CD14-positive monocyte (primary cell): ENCODE measurements around the gene TOP2B. TPM values are rescaled to one million over a fixed set of nuclear protein-coding genes. Genes with fewer than 3 reads are reported as not detected.

Experiments
- DNase-seq, 3 donors: peaks; one replicate each; pipeline ENCODE4 v3.0.0-alpha.2; 2011 to 2022
- H2AFZ ChIP-seq: 2 replicates; pipeline ENCODE4 v1.6.0; 2012; ENCODE audit warnings: mild to moderate bottlenecking, low read depth, low read length, inconsistent platforms; ENCODE audit not compliant: insufficient read depth, poor library complexity, severe bottlenecking
- H3K27ac ChIP-seq, 2 donors: 1 replicate in 1 of 2; 2 replicates in 1 of 2; pipeline ENCODE4 v1.5.1; 2012 to 2013; ENCODE audit warnings: low read length in 2 of 2, control low read depth in 1 of 2, inconsistent platforms in 1 of 2, low read depth in 1 of 2, mild to moderate bottlenecking in 1 of 2
- H3K27me3 ChIP-seq, 2 donors: one replicate each; pipeline versions ENCODE4 v1.6.0 to v1.6.1; 2011 to 2013; ENCODE audit warnings: low read length in 2 of 2; ENCODE audit not compliant: control insufficient read depth in 2 of 2, insufficient read depth in 2 of 2
- H3K36me3 ChIP-seq, 2 donors: replicated peaks in 1 of 2; 1 replicate in 1 of 2; 2 replicates in 1 of 2; pipeline versions ENCODE4 v1.5.1 to v1.6.1; 2012 to 2013; ENCODE audit warnings: low read length in 2 of 2, control low read depth in 1 of 2, inconsistent platforms in 1 of 2, mild to moderate bottlenecking in 1 of 2; ENCODE audit not compliant: insufficient read depth in 2 of 2, control insufficient read depth in 1 of 2
- H3K4me1 ChIP-seq, 2 donors: 1 replicate in 1 of 2; 2 replicates in 1 of 2; pipeline versions ENCODE4 v1.5.1 to v1.6.1; 2012 to 2013; ENCODE audit warnings: low read length in 2 of 2, control low read depth in 1 of 2, inconsistent platforms in 1 of 2, mild to moderate bottlenecking in 1 of 2, moderate library complexity in 1 of 2; ENCODE audit not compliant: insufficient read depth in 2 of 2, control insufficient read depth in 1 of 2
- H3K4me2 ChIP-seq: replicated peaks from 2 replicates; pipeline ENCODE3; 2012; ENCODE audit warnings: low read length, moderate library complexity, mild to moderate bottlenecking; ENCODE audit not compliant: poor library complexity, severe bottlenecking; ENCODE audit errors: extremely low read depth
- H3K4me3 ChIP-seq, 3 experiments: fragments of 200-600 bp in 1 of 3; sonication (generic) in 1 of 3; replicated peaks in 1 of 3; 1 replicate in 2 of 3; 2 replicates in 1 of 3; pipeline ENCODE4 v1.5.1; 2011 to 2013; ENCODE audit warnings: low read length in 3 of 3, mild to moderate bottlenecking in 3 of 3, control low read depth in 2 of 3, low read depth in 2 of 3, inconsistent platforms in 1 of 3, moderate library complexity in 1 of 3
- H3K79me2 ChIP-seq: 2 replicates; pipeline ENCODE4 v1.6.0; 2012; ENCODE audit warnings: mild to moderate bottlenecking, control low read depth, inconsistent platforms, low read length, moderate library complexity; ENCODE audit not compliant: insufficient read depth
- H3K9ac ChIP-seq: 2 replicates; pipeline ENCODE4 v1.6.0; 2017; ENCODE audit warnings: low read length, mild to moderate bottlenecking; ENCODE audit not compliant: insufficient read depth, poor library complexity, severe bottlenecking
- H3K9me3 ChIP-seq, 2 donors: replicated peaks in 1 of 2; 1 replicate in 1 of 2; 2 replicates in 1 of 2; pipeline versions ENCODE4 v1.5.1 to v1.6.1; 2012 to 2013; ENCODE audit warnings: low read length in 2 of 2, control low read depth in 1 of 2; ENCODE audit not compliant: control insufficient read depth in 1 of 2, insufficient read depth in 1 of 2
- H4K20me1 ChIP-seq: 2 replicates; pipeline ENCODE4 v1.6.0; 2012; ENCODE audit warnings: mild to moderate bottlenecking, low read length, control low read depth, moderate library complexity; ENCODE audit not compliant: insufficient read depth
- H3K27ac Mint-ChIP-seq, 7 donors: one replicate each; pipeline ENCODE4 v1.8.0; 2020; ENCODE audit warnings: mild to moderate bottlenecking in 7 of 7, mixed read lengths in 7 of 7, moderate library complexity in 6 of 7, inconsistent platforms in 2 of 7
- H3K27me3 Mint-ChIP-seq, 3 donors: one replicate each; pipeline ENCODE4 v1.8.0; 2021 to 2022; ENCODE audit warnings: low read depth in 3 of 3, mild to moderate bottlenecking in 3 of 3, mixed read lengths in 3 of 3, moderate library complexity in 3 of 3, inconsistent platforms in 1 of 3
- H3K36me3 Mint-ChIP-seq, 2 donors: one replicate each; pipeline ENCODE4 v1.8.0; 2020; ENCODE audit warnings: mixed read lengths in 2 of 2, inconsistent platforms in 1 of 2, mild to moderate bottlenecking in 1 of 2
- H3K4me1 Mint-ChIP-seq: one replicate; pipeline ENCODE4 v1.8.0; 2020; ENCODE audit warnings: mild to moderate bottlenecking, mixed read lengths
- H3K4me3 Mint-ChIP-seq, 2 donors: one replicate each; pipeline ENCODE4 v1.8.0; 2020; ENCODE audit warnings: mild to moderate bottlenecking in 2 of 2, mixed read lengths in 2 of 2, moderate library complexity in 1 of 2
- H3K9me3 Mint-ChIP-seq, 7 donors: one replicate each; pipeline ENCODE4 v1.8.0; 2020 to 2022; ENCODE audit warnings: mixed read lengths in 7 of 7, mild to moderate bottlenecking in 6 of 7, moderate library complexity in 6 of 7, inconsistent platforms in 2 of 7
- CTCF ChIP-seq: fragments of 200-600 bp; IDR thresholded peaks from one replicate; pipeline ENCODE4 v1.8.0; 2022; ENCODE audit warnings: antibody characterized with exemption, mild to moderate bottlenecking
- WGBS: methylation state at CpG from one replicate; pipeline ENCODE4 v1.1.5; 2013; ENCODE audit warnings: missing lambda C conversion rate; ENCODE audit not compliant: insufficient coverage; 5-methylcytosine and 5-hydroxymethylcytosine counted together
- intact Hi-C, 2 donors: fragments of 100-400 bp; cut with micrococcal nuclease; formaldehyde crosslinking; loops; one replicate each; pipeline versions ENCODE4 v1.15.0 to v1.15.1; 2023
- polyA plus RNA-seq, 3 donors: library from polyadenylated mRNA; depleted of rRNA in 1 of 3; unstranded in 2 of 3; stranded (reverse) in 1 of 3; fragments of 300-500 nt in 2 of 3; fragments of >200 nt in 1 of 3; fragmentation: Illumina TruSeq in 2 of 3; gene quantifications; 1 replicate in 2 of 3; 2 replicates in 1 of 3; pipeline ENCODE4 v1.2.3, GENCODE V29; 2012 to 2021

The TOP2B gene
- polyA plus RNA-seq, 3 donors: 21.4 to 27.0 (median 26.1) TPM

- Histone ChIP-seq H3K36me3 (no peaks in the 10 kb centered on the region), H3K9me3 (no peaks in the 10 kb centered on the region), H3K27ac (no peak overlapping the region), H3K4me2 (no peak overlapping the region), H3K4me1 (peaks cover 3 to 5% of the 10 kb centered on the region in 2 donors), H3K79me2 (no peaks in the 10 kb centered on the region), H2AFZ (no peak overlapping the region), H3K9ac (no peak overlapping the region), H3K4me3 (no peak overlapping the region), H4K20me1 (no peaks in the 10 kb centered on the region), H3K27me3 (no peaks in the 10 kb centered on the region)
- Mint-ChIP-seq H3K9me3 (peaks cover 0 to 12% (median 0%) of the 10 kb centered on the region in 7 donors), H3K4me3 (no peak overlapping the region), H3K27ac (no peak overlapping the region), H3K27me3 (peaks cover 0 to 6% (median 0%) of the 10 kb centered on the region in 3 donors), H3K4me1 (peaks cover 4% of the 10 kb centered on the region), H3K36me3 (no peaks in the 10 kb centered on the region)
- intact Hi-C loops: no loop called here
- TF ChIP-seq CTCF: no peak
- WGBS: 100% methylated on average over 3 of the region's 7 CpGs
- no peak for DNase-seq
Observed at GRCh38 chr3:25554376-25554775, 110.3 kb downstream of the TOP2B start.

- Mint-ChIP-seq H3K36me3 (no peaks in the 10 kb centered on the region), H3K9me3 (peaks cover 0 to 13% (median 0%) of the 10 kb centered on the region in 7 donors), H3K27me3 (peaks cover 0 to 6% (median 0%) of the 10 kb centered on the region in 3 donors), H3K27ac (no peak overlapping the region), H3K4me1 (peaks cover 4% of the 10 kb centered on the region), H3K4me3 (no peak overlapping the region)
- TF ChIP-seq CTCF: no peak
- peaks cover 3 to 5% of the 10 kb centered on the region in 2 donors for H3K4me1 ChIP-seq
- H4K20me1 ChIP-seq: no peaks in the 10 kb centered on the region
- WGBS: 80% methylated on average over 1 of the region's 3 CpGs
- no peak overlapping the region for H3K9ac ChIP-seq
- H2AFZ ChIP-seq: no peak overlapping the region
- H3K27ac ChIP-seq: no peak overlapping the region
- intact Hi-C loops: no loop called here
- no peak for DNase-seq
- no peaks in the 10 kb centered on the region for H3K79me2 ChIP-seq
- no peaks in the 10 kb centered on the region for H3K27me3 ChIP-seq
- no peaks in the 10 kb centered on the region for H3K9me3 ChIP-seq
- no peak overlapping the region for H3K4me3 ChIP-seq
- H3K36me3 ChIP-seq: no peaks in the 10 kb centered on the region
- H3K4me2 ChIP-seq: no peak overlapping the region
Observed at GRCh38 chr3:25552251-25552650, 112.5 kb downstream of the TOP2B start.
